ENCODE measurements around the gene HIVEP2. TPM values are rescaled to one million over a fixed set of nuclear protein-coding genes. Genes with fewer than 3 reads are reported as not detected.

Gene HIVEP2
- total and polyA plus RNA-seq, 2 donors (not counting 3 experiments of a cell fraction or from before 2014, with no cell fraction given) = 1.3 to 4.7 TPM

DNA sequence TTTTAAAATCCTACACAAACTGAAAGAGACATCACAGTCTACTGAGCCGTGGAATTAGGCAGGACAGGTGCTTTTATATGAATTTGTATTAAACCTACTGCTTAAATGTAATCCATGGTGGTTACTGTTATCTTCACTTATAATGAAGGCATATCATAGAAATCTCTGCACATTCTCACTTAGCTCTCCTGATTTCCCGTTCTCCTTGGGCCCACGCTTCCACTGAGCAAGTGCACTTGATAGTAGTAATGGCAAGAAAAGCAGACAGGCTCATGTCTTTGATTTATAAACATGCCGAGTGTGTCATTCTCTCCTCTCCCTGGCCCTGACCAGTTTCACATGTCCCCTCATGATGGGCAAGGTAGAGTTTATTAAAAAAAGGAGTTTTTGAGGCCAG is 186.3 kb downstream of the HIVEP2 start:
- DNase-seq (ENCODE audit: low read depth, low spot score) (no peak), FAIRE-seq (no peak)
- no peak overlapping the region for H3K27ac ChIP-seq (ENCODE audit: insufficient read depth, low read depth, low read length)
- H3K4me3 ChIP-seq (replicated peaks in 1 of 3; ENCODE audit: insufficient read depth in 1 of 3, low read depth in 1 of 3, low read length in 3 of 3) = no peak overlapping the region
- ChIA-PET CTCF (interaction anchor here (1.5 kb wide), 1 partner anchor 21 kb away, joined by 3 read pairs; no protein-coding TSS in a partner anchor), POLR2A (no interaction called here)
- H3K36me3 ChIP-seq (ENCODE audit: control insufficient read depth in 2 of 2, extremely low read depth in 1 of 2, insufficient read depth in 2 of 2, low read length in 2 of 2) = no peaks in the 10 kb centered on the region
- H3K4me2 ChIP-seq (ENCODE audit: insufficient read depth, low read length) = no peak overlapping the region
- intact Hi-C loops (cut with micrococcal nuclease) = no loop called here
- dilution Hi-C loops (cut with MboI; ENCODE audit: extremely low pct_ligation_motif_present, low sequenced_read_pairs) = no loop called here
- H3K9me3 ChIP-seq (replicated peaks; ENCODE audit: control insufficient read depth, insufficient read depth, low read length) = no peaks in the 10 kb centered on the region
- no peaks in the 10 kb centered on the region for H3K79me2 ChIP-seq (ENCODE audit: control insufficient read depth, insufficient read depth, low read length)
- BruUV-seq (replicated peaks) = no TSS peak
- peaks cover 10% of the 10 kb centered on the region for H3K4me1 ChIP-seq (ENCODE audit: control insufficient read depth, extremely low read depth, insufficient read depth, low read length)
- TF ChIP-seq, protein P1, sequence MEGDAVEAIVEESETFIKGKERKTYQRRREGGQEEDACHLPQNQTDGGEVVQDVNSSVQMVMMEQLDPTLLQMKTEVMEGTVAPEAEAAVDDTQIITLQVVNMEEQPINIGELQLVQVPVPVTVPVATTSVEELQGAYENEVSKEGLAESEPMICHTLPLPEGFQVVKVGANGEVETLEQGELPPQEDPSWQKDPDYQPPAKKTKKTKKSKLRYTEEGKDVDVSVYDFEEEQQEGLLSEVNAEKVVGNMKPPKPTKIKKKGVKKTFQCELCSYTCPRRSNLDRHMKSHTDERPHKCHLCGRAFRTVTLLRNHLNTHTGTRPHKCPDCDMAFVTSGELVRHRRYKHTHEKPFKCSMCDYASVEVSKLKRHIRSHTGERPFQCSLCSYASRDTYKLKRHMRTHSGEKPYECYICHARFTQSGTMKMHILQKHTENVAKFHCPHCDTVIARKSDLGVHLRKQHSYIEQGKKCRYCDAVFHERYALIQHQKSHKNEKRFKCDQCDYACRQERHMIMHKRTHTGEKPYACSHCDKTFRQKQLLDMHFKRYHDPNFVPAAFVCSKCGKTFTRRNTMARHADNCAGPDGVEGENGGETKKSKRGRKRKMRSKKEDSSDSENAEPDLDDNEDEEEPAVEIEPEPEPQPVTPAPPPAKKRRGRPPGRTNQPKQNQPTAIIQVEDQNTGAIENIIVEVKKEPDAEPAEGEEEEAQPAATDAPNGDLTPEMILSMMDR (IDR thresholded peaks at IDR 0.05; ENCODE audit: extremely low read depth in 1 of 2, insufficient read depth in 1 of 2, low read depth in 1 of 2, low read length in 2 of 2) = no peak
- H3K27me3 ChIP-seq (ENCODE audit: control insufficient read depth in 2 of 2, insufficient read depth in 2 of 2, low read length in 2 of 2) = no peaks in the 10 kb centered on the region
- H4K20me1 ChIP-seq (replicated peaks; ENCODE audit: control insufficient read depth, extremely low read depth, insufficient read depth, low read length) = no peaks in the 10 kb centered on the region
- no peak overlapping the region for H2AFZ ChIP-seq (ENCODE audit: low read depth, low read length)
- no peak overlapping the region for H3K9ac ChIP-seq (replicated peaks; ENCODE audit: extremely low read depth, insufficient read depth, low read length)
- H3K9me1 ChIP-seq (replicated peaks; ENCODE audit: control insufficient read depth, extremely low read depth, insufficient read depth, low read length) = no peaks in the 10 kb centered on the region

DNA sequence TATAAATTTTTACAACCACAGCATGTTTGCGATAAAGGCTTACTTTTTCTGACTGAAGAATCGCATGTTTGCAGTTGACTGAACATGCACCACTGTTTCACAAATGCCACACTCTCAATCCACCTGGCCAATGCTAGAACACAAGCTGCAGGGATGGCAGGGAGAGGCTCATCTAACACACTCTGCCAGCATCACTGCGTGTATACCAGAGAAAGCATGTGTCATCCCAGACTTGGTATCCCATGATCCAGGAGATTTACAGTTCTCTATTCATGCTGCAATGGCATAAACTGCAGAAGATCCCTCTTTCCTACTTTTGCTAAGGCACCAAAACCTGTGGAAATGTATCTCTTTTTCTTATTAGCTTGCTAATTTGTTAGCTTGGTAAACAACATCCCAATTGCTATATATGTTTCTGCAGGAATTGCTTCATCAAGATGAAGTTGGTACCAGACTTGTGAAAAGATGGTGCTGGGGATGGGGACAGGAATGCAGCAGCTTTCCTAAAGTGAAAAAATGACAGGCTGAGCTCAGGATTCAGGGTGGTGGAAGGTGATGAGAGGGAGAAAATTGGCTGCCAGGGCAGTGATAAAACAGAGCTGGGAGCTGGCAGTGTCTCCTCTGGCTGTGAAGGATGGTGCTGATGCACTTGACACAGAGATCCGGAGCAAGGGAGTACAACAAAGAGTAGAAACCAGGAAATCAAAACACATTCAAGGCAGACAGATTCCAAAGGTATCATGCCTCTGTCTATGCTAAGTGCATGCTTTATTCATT is 186.9 kb downstream of the HIVEP2 start:
- CTCF ChIA-PET = interaction anchor here (1.5 kb wide), 1 partner anchor 20 kb away, joined by 3 read pairs; no protein-coding TSS in a partner anchor
- FAIRE-seq (no peak), DNase-seq (ENCODE audit: low read depth, low spot score) (no peak)
- POLR2A ChIA-PET = no interaction called here
- Histone ChIP-seq H4K20me1 (replicated peaks; ENCODE audit: control insufficient read depth, extremely low read depth, insufficient read depth, low read length) (no peaks in the 10 kb centered on the region), H3K9ac (replicated peaks; ENCODE audit: extremely low read depth, insufficient read depth, low read length) (no peak overlapping the region), H3K4me3 (replicated peaks in 1 of 3; ENCODE audit: insufficient read depth in 1 of 3, low read depth in 1 of 3, low read length in 3 of 3) (no peak overlapping the region), H3K27ac (ENCODE audit: insufficient read depth, low read depth, low read length) (no peak overlapping the region), H3K4me1 (ENCODE audit: control insufficient read depth, extremely low read depth, insufficient read depth, low read length) (peaks cover 4% of the 10 kb centered on the region), H2AFZ (ENCODE audit: low read depth, low read length) (no peak overlapping the region), H3K9me1 (replicated peaks; ENCODE audit: control insufficient read depth, extremely low read depth, insufficient read depth, low read length) (no peaks in the 10 kb centered on the region), H3K27me3 (ENCODE audit: control insufficient read depth in 2 of 2, insufficient read depth in 2 of 2, low read length in 2 of 2) (no peaks in the 10 kb centered on the region), H3K79me2 (ENCODE audit: control insufficient read depth, insufficient read depth, low read length) (no peaks in the 10 kb centered on the region), H3K9me3 (replicated peaks; ENCODE audit: control insufficient read depth, insufficient read depth, low read length) (no peaks in the 10 kb centered on the region), H3K36me3 (ENCODE audit: control insufficient read depth in 2 of 2, extremely low read depth in 1 of 2, insufficient read depth in 2 of 2, low read length in 2 of 2) (no peaks in the 10 kb centered on the region), H3K4me2 (ENCODE audit: insufficient read depth, low read length) (no peak overlapping the region)
- dilution Hi-C loops (cut with MboI; ENCODE audit: extremely low pct_ligation_motif_present, low sequenced_read_pairs) (no loop called here), intact Hi-C loops (cut with micrococcal nuclease) (no loop called here)
- TF ChIP-seq EZH2 (IDR thresholded peaks at IDR 0.05; ENCODE audit: borderline replicate concordance, low read depth, low read length, severe bottlenecking) (no peak), JUN (IDR thresholded peaks at IDR 0.05; ENCODE audit: borderline replicate concordance, insufficient read depth, insufficient read length, low read depth) (no peak), POLR2AphosphoS5 (IDR thresholded peaks at IDR 0.05; ENCODE audit: insufficient read depth, low read depth, low read length) (no peak), MYC (IDR thresholded peaks at IDR 0.05; ENCODE audit: low read depth, low read length) (no peak), GATA2 (IDR thresholded peaks at IDR 0.05; ENCODE audit: insufficient read depth, insufficient read length, low read depth, low read length) (no peak), POLR2A (IDR thresholded peaks at IDR 0.05; ENCODE audit: low read depth, low read length) (no peak), FOS (IDR thresholded peaks at IDR 0.05; ENCODE audit: borderline replicate concordance, insufficient read depth, low read length) (no peak)
- TF ChIP-seq, protein P1 (IDR thresholded peaks at IDR 0.05; ENCODE audit: extremely low read depth in 1 of 2, insufficient read depth in 1 of 2, low read depth in 1 of 2, low read length in 2 of 2) = no peak
- TF ChIP-seq, protein P2, sequence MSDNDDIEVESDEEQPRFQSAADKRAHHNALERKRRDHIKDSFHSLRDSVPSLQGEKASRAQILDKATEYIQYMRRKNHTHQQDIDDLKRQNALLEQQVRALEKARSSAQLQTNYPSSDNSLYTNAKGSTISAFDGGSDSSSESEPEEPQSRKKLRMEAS (IDR thresholded peaks at IDR 0.05; ENCODE audit: insufficient read depth, insufficient read length) = no peak
- BruUV-seq (replicated peaks) = no TSS peak
